ENCODE measurements around the gene HCST.
"Not testable (repeated sequence)": the region's sequence is repeated elsewhere in the genome, so short reads cannot be mapped to it uniquely, and the experiment has no call there.

Gene HCST

GRCh38 chr19:35882114-35882832 lies 20.1 kb upstream of the HCST start:
- no peak for DNase-seq

GRCh38 chr19:35883882-35884281 lies 18.4 kb upstream of the HCST start:
- no peak for DNase-seq

- DNase-seq, result no peak
Observed at GRCh38 chr19:35885225-35885738, 17.0 kb upstream of the HCST start.

- DNase-seq, result no peak
Observed at GRCh38 chr19:35885904-35886303, 16.4 kb upstream of the HCST start.

- no peak for DNase-seq
Observed at GRCh38 chr19:35887197-35887596, 15.1 kb upstream of the HCST start.

- no peak for DNase-seq
Observed at GRCh38 chr19:35888398-35888797, 13.9 kb upstream of the HCST start.

- DNase-seq, result no peak
Observed at GRCh38 chr19:35889370-35890112, 12.8 kb upstream of the HCST start.

GRCh38 chr19:35890113-35890650 lies 12.1 kb upstream of the HCST start:
- DNase-seq, result no peak

- DNase-seq, result not testable (repeated sequence)
Observed at GRCh38 chr19:35891819-35892218, 10.5 kb upstream of the HCST start.

- no peak for DNase-seq
Observed at GRCh38 chr19:35894342-35894741, 8.0 kb upstream of the HCST start.

GRCh38 chr19:35895911-35896642 lies 6.3 kb upstream of the HCST start:
- DNase-seq, result no peak

- no peak for DNase-seq
Observed at GRCh38 chr19:35896643-35897040, 5.7 kb upstream of the HCST start.

GRCh38 chr19:35897706-35898451 lies 4.5 kb upstream of the HCST start:
- no peak for DNase-seq

- DNase-seq, result no peak
Observed at GRCh38 chr19:35898499-35898809, 3.9 kb upstream of the HCST start.

- DNase-seq, result peak; percentile 67
Observed at GRCh38 chr19:35899547-35900214, 2.6 kb upstream of the HCST start.

- no peak for DNase-seq
Observed at GRCh38 chr19:35901055-35901644, 1.2 kb upstream of the HCST start.

GRCh38 chr19:35902870-35903475 lies 644 bp downstream of the HCST start:
- no peak for DNase-seq

- peak; percentile 21 for DNase-seq
Observed at GRCh38 chr19:35903550-35904179, 1.3 kb downstream of the HCST start.

- DNase-seq, result no peak
Observed at GRCh38 chr19:35904311-35905068, 2.2 kb downstream of the HCST start.

GRCh38 chr19:35905178-35905727 lies 2.9 kb downstream of the HCST start:
- DNase-seq, result no peak
